Stromal cell of bone marrow (primary cell): ENCODE results near the gene MAGEA6.

ENCODE experiments used
- DNase-seq: peaks from one replicate; pipeline ENCODE4 v3.0.0-alpha.2; 2012; ENCODE audit warnings: low read depth

MAGEA6 gene

GRCh38 chrX:152733261-152733975 lies 36.1 kb downstream of the MAGEA6 start, which contains the start of the genes CSAG1 and MAGEA12:
CSAG1 (minus strand) TSS chrX:152733721; CDS start chrX:152732460, 1,261 bp downstream.
MAGEA12 (plus strand) TSS chrX:152733757; CDS start chrX:152736162, 2,405 bp downstream.
- no peak for DNase-seq

GRCh38 chrX:152725409-152725808 lies 44.1 kb downstream of the MAGEA6 start:
- no peak for DNase-seq
